Testis (tissue), 2 donors: ENCODE data around the gene FBXO48.

Source experiments
- CTCF ChIP-seq, 3 experiments: fragments of 450-650 bp in 2 of 3; fragments of 200-600 bp in 1 of 3; sonication (generic) in 1 of 3; IDR thresholded peaks; one replicate each; pipeline ENCODE4 v1.5.1; 2016 to 2019; ENCODE audit warnings: antibody characterized with exemption in 3 of 3, mild to moderate bottlenecking in 2 of 3, moderate library complexity in 1 of 3
- POLR2A ChIP-seq: fragments of 450-650 bp; IDR thresholded peaks from one replicate; pipeline ENCODE4 v1.6.1; 2017; ENCODE audit warnings: antibody characterized with exemption, mild to moderate bottlenecking, moderate library complexity

GRCh38 chr2:68501768-68502167, 34.7 kb upstream of the FBXO48 start:
- TF ChIP-seq CTCF (IDR thresholded peaks at IDR 0.05) = no peak
- TF ChIP-seq POLR2A = no peak
